ENCODE measurements around the gene MVP.
A peak's percentile ranks its signal among the peaks of the same experiment; 100 is the strongest.

The MVP gene

GRCh38 chr16:29804455-29805231, 15.6 kb upstream of the MVP start:
- DNase-seq (ENCODE audit: low read depth, low spot score): no peak

GRCh38 chr16:29805232-29806098, 14.8 kb upstream of the MVP start:
- DNase-seq (ENCODE audit: low read depth, low spot score): peak; percentile 75

- DNase-seq (ENCODE audit: low read depth, low spot score): no peak
Measured at GRCh38 chr16:29806099-29806579, 14.1 kb upstream of the MVP start, which contains the start of gene MAZ. Gene MAZ, plus strand, starts transcription at chr16:29806529. Its CDS starts 173 bp downstream, at chr16:29806702.

- DNase-seq (ENCODE audit: low read depth, low spot score): no peak
Measured at GRCh38 chr16:29806641-29807425, 13.4 kb upstream of the MVP start.

- DNase-seq (ENCODE audit: low read depth, low spot score): no peak
Measured at GRCh38 chr16:29807426-29808218, 12.6 kb upstream of the MVP start.

- DNase-seq (ENCODE audit: low read depth, low spot score): no peak
Measured at GRCh38 chr16:29808219-29808900, 11.9 kb upstream of the MVP start.

GRCh38 chr16:29809031-29809747, 11.1 kb upstream of the MVP start:
- DNase-seq (ENCODE audit: low read depth, low spot score): no peak

- no peak for DNase-seq (ENCODE audit: low read depth, low spot score)
Measured at GRCh38 chr16:29809850-29810698, 10.2 kb upstream of the MVP start.

- DNase-seq (ENCODE audit: low read depth, low spot score): no peak
Measured at GRCh38 chr16:29810699-29811169, 9.5 kb upstream of the MVP start.

GRCh38 chr16:29811170-29811895, 8.9 kb upstream of the MVP start:
- peak; percentile 88 for DNase-seq (ENCODE audit: low read depth, low spot score)

- DNase-seq (ENCODE audit: low read depth, low spot score): no peak
Measured at GRCh38 chr16:29811896-29812665, 8.2 kb upstream of the MVP start, which contains the start of gene PRRT2. Gene PRRT2, plus strand, starts transcription at chr16:29812193. Its CDS starts 862 bp downstream, at chr16:29813055.

GRCh38 chr16:29812754-29813643, 7.3 kb upstream of the MVP start:
- no peak for DNase-seq (ENCODE audit: low read depth, low spot score)

GRCh38 chr16:29813644-29814562, 6.4 kb upstream of the MVP start:
- DNase-seq (ENCODE audit: low read depth, low spot score): no peak

- no peak for DNase-seq (ENCODE audit: low read depth, low spot score)
Measured at GRCh38 chr16:29814592-29814991, 5.7 kb upstream of the MVP start.
